ENCODE results near the gene EYS.

- TF ChIP-seq, protein P1, sequence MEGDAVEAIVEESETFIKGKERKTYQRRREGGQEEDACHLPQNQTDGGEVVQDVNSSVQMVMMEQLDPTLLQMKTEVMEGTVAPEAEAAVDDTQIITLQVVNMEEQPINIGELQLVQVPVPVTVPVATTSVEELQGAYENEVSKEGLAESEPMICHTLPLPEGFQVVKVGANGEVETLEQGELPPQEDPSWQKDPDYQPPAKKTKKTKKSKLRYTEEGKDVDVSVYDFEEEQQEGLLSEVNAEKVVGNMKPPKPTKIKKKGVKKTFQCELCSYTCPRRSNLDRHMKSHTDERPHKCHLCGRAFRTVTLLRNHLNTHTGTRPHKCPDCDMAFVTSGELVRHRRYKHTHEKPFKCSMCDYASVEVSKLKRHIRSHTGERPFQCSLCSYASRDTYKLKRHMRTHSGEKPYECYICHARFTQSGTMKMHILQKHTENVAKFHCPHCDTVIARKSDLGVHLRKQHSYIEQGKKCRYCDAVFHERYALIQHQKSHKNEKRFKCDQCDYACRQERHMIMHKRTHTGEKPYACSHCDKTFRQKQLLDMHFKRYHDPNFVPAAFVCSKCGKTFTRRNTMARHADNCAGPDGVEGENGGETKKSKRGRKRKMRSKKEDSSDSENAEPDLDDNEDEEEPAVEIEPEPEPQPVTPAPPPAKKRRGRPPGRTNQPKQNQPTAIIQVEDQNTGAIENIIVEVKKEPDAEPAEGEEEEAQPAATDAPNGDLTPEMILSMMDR (IDR thresholded peaks at IDR 0.05; ENCODE audit: low read depth, low read length, poor library complexity, severe bottlenecking) = no peak
- no peak for TF ChIP-seq EZH2phosphoT487 (IDR thresholded peaks at IDR 0.05; ENCODE audit: borderline replicate concordance, low read length)
These were observed 2.2 kb upstream of the EYS start for GRCh38 chr6:65709099-65709830.
